Measurements from ENCODE around the gene NUMB.

NUMB gene

DNA sequence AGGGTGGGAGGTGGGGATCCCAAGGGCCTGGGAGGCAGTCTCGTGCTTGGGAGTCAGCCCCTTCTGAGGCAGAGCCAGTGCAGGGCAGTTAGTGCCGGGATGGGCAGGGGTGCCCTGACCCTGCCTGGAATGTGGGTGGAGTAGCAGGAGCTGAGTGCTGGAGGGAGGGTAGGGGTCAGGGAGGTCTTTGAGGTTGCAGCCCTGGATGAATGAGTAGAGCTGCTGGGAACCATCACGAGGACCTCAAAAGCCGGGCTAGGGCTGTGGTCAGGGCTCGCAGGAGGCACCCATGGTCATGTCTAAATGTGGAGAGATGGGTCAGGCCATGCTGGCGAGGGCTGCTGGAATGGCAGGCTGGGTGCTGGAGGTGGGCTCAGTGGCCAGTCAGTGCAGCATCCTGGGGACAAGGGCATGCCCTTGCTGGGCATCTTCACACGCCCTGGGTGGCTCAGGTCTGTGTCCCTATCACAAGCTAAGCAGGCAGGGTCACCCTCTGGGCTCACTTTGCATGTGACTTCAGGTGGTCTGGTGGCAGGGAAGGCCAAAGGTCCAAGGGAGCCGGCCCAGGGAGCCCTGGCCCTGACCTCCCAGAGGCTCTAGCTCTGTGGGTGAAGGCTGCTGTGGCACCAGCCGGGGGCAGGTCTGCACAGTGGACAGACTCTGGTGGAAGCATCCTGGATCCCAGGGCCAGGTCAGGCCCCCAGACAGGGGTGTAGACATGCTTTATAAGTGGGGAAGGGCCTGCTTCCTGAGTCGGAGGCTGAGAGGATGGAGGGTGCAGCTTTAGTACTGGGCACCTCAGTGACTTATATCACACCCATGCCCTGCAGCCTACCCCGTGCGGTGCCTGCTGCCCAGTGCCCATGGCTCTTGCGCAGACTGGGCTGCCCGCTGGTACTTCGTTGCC, 196.6 kb downstream of the NUMB start:
- DNase-seq (ENCODE audit: low read depth, low spot score) = no peak

DNA sequence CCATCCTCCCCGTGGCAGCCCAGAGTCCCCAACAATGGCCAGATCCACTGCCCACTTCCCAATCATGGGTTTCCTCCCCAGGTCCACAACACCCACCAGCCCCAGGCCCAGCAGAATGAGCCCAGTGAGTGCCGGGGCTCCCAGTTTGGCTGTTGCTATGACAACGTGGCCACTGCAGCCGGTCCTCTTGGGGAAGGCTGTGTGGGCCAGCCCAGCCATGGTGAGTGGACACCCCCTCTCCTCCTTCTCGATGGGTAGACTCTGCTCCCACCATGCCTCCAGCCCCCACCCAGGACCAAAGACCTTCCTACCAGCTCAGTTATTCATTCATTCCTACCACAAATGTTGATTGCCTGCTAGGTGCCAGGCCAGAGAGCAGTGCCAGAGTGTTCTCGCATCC, 197.3 kb downstream of the NUMB start:
- DNase-seq (ENCODE audit: low read depth, low spot score) = no peak

DNA sequence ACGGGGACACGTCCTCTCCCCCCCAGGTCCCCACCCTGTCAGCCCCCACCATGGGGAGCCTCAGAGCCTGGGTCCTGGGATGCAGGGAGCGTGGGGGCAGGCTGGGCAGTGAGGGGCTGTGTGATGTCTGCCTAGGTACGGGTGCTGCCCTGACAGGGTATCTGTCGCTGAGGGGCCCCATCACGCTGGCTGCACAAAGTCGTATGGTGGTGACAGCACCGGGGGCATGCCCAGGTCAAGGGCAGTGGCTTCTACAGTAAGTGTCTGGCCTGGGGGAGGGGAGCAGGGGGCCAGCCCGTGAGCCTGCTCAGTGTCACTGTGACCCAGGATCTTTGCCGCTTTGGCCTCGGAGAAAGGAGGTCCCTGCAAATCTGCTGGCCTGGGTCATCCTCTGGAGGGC, 197.8 kb downstream of the NUMB start:
- DNase-seq (ENCODE audit: low read depth, low spot score) = no peak

DNA sequence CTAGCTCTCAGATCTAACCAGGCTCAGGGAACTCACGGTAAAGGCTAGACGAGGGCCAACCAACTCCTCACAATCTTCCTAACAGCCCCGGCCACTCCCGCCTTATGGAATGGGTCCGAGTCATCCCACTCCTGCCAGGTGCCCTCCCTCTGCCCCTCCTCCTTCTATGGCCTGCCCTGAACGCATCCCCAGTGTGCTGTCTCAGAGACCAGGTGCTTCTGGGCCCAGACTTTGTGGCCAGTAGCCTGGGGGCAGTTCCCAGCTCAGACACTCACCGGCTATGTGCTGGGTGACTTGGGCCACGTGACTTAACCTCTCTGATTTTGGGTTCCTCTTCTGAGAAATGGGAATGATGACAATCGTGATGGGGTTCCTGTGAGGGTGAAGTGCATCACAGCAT, 198.5 kb downstream of the NUMB start:
- no peak for DNase-seq (ENCODE audit: low read depth, low spot score)

DNA sequence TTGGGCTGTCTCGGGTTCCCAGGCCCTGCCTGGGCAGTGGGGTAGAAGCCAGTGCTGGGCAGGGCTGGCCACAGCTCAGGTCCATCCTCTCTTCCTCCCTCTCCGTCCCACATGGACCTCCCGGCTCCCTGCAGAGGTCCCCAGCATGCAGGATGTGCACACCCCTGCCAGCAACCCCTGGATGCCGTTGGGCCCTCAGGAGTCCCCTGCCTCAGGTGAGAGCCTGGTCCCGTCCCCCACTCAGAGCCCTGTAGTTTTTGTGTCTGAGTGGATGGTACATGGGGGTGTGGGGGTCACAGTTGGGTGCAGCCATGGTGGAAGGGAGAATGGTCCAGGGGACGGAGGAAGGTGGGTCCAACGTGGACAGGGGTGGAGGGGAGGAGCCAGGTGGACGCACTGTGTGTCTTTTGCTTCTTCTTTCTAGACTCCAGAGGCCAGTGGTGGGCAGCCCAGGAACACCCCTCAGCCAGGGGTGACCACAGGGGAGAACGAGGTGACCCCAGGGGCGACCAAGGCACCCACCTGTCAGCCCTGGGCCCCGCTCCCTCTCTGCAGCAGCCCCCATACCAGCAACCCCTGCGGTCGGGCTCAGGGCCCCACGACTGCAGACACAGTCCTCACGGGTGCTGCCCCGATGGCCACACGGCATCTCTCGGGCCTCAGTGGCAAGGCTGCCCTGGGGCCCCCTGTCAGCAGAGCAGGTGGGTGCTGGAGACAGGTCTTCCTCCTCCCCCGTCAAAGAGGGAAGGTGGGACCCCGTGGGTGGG, 199.3 kb downstream of the NUMB start:
- DNase-seq (ENCODE audit: low read depth, low spot score) = no peak

DNA sequence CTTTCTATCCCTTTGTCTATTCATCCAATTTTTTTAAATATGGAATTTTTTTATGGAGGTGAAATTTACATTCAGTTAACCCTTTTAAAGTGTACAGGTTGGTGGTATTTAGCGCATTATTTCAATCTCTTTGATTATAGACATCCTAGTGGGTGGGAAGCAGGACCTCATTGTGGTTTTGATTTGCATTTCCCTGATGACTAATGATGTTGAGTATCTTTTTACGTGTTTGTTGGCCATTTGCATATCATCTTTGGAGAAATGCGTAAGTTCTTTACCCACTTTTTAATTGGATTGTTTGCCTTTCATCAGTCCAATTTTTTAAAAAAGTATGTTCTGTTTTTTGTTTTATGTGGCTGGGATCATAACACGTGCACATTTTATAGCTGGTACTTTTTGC, 200.3 kb downstream of the NUMB start:
- no peak for DNase-seq (ENCODE audit: low read depth, low spot score)

DNA sequence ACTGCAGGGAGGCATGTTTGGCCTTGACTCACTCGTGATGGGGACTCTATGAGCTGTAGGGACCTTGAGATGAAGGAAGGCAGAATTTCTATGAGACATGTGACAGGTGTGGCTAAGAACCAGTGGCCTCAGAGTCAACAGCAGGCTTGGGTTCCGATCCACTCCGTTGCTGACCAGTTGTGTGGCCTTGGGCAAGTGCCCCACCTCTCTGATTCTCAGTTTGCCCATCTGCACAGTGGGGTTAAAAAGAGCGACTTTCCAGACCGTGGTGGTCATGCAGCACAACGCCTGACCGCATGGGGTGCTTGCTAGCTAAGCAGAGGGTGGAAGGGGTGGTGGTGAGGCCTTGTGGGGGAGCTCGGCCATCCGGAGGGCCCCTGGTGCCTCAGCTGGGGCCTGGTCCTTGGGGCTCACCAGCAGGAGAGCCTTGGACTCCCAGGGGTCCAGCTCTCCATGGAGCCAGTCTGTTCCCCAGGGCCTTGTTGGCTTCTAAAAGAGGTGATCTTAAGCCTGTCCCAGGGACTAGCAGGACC, 202.6 kb downstream of the NUMB start:
- no peak for DNase-seq (ENCODE audit: low read depth, low spot score)

DNA sequence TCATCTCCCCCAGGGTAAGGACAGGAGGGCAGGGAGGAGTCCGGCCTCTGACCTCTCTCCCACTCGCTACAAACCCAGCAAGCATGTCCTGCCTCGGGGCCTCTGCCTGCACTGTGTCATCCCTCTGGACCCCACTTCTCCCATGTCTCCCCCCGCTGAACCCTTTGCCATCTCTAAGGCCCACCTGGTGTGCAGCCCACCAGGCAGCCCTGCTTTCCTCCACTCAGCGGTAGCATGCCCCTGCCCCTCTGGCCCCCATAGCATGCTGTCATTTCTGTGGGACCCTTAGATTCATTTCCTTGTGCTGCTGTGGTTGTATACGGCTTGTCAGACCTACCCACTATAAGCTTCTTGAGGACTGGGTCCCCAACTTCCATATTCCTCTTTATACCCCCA, 203.3 kb downstream of the NUMB start:
- no peak for DNase-seq (ENCODE audit: low read depth, low spot score)

DNA sequence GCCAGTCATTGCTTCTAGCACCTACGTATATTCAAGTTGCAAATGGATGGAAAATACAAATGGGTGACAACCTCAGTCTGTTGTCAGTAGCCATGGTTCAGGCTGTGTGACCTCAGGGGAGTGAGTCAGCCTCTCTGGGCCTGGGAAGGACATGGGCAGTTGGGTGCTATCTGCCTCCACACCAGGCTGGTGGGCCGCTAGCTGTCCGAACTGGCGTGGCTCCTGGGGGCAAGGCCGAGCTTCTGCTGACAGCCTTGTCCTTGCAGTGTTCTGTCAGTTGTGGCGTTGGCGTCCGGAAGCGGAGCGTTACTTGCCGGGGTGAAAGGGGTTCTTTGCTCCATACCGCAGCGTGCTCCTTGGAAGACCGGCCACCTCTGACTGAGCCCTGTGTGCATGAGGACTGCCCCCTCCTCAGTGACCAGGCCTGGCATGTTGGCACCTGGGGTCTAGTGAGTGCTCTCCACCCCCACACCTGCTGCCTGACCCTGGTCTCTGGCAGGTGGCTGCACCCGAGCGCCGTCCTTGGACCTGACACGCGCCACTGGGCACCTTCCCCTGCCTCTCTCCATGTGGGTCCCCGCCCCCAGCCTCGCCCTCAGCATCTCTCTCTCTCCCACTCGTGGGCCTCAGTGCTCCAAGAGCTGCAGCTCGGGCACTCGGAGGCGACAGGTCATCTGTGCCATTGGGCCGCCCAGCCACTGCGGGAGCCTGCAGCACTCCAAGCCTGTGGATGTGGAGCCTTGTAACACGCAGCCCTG, 203.9 kb downstream of the NUMB start:
- DNase-seq (ENCODE audit: low read depth, low spot score) = no peak

DNA sequence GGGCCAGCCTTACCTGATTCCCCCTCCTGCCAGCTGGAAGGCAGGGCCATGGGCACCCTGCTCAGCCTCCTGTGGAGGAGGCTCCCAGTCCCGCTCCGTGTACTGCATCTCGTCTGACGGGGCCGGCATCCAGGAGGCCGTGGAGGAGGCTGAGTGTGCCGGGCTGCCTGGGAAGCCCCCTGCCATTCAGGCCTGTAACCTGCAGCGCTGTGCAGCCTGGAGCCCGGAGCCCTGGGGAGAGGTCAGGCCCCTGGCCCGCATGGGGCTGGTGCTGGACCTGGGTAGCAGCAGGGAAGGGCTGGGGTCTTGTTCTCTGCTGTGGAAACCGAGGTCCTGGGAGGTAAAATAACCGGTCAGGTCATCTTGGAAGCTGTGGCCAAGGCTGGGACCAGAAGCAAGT, 204.6 kb downstream of the NUMB start:
- DNase-seq (ENCODE audit: low read depth, low spot score) = no peak

DNA sequence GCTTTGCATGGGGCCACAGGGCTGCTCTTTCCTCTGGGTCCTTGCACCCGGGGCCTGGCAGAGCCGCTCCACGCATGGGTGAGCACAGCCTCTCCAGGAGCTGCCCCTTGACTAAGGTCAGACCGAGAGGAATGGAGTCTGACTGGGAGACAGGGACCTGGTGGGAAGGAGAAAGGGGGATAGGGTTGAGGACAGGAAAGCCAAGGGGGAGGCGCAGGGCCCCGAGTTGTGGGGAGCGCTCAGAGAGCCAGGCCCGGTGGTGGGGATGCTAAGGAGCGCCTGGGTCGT, 205.1 kb downstream of the NUMB start:
- no peak for DNase-seq (ENCODE audit: low read depth, low spot score)

DNA sequence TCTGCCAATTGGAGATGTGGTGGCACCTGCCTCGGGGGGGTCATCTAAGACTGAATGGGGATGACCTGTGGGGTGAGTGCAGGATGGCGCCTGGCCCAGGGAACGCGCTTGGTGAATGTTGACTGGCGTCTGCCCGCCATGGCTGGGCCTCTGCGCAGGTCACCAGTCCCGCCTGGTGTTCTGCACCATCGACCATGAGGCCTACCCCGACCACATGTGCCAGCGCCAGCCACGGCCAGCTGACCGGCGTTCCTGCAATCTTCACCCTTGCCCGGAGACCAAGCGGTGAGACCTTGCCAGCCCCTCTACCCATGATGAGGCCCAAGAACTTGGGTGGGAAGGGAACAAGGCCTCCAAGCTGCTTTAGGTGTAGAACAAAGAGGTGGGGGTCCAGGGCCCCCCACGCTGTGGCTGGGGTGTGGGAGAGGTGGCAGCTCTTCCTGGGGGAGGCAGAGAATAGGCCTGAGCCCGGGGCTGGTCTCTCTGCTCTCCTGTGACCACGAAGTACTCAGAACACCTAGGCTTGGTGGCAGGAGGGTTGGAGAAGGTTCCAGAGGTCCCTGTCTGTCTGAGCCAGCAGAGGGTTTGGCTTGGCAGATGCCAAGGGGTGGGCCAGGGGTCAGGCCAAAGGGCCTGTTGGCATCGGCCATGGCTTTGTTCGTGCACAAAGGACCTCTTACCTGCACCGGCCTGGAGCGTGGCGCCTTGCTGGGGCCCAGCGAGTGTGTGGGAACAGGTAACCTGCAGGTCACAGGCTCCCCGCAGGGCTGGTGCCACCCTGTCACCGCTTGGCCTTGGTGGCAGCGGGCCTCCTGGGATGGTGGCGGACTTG, 205.6 kb downstream of the NUMB start:
- no peak for DNase-seq (ENCODE audit: low read depth, low spot score)

DNA sequence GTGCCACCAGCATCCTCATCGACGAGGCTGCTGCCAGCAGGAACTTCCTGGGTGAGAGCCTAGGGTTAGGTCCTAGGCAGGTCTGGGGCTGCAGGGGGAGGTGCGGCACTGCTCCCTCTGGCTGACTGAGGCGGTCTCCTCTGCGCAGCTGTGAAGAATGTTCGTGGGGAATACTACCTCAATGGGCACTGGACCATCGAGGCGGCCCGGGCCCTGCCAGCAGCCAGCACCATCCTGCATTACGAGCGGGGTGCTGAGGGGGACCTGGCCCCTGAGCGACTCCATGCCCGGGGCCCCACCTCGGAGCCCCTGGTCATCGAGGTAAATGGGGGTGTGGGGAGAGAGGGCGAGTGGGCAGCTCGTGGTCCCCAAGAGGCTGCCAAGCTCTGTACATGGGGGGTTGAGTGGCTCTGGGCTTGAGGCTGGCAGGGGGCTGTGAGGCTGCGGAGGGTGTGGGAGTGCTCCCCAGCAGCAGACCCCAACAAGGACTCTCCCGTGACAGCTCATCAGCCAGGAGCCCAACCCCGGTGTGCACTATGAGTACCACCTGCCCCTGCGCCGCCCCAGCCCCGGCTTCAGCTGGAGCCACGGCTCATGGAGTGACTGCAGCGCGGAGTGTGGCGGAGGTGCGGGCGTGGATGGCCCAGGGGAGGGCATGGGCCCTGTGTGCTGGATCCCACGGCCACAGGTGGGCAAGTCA, 206.7 kb downstream of the NUMB start:
- no peak for DNase-seq (ENCODE audit: low read depth, low spot score)

DNA sequence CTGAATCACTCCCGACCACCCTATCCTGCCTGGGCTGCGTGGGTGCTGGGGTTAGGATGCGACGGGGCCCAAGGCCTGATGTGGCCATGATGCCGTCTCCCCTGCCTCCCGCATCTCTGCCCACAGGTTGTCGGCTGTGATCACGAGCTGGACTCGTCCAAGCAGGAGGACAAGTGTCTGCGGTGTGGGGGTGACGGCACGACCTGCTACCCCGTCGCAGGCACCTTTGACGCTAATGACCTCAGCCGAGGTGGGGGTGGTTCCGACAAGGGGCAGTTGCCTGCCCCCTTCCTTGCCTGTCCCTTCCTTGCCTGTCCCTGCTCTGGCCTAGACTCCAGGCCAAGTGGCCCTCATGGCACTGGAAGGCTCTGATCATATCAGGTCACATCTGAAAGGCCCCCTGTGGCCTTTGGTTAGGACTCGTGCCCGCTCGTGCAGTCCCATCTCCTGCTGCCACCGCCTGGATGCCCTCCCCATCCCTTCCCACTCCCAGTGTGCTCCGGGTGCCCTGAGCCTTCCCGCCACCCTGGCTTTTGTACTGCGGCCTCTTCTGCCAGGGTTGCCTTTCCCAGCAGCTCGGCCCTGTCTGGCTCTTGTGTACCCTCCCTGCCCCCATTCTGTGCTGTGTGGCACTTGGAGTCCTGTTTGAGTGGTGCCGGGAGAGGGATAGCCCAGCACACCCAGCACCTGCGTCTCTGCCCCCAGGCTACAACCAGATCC, 207.4 kb downstream of the NUMB start:
- no peak for DNase-seq (ENCODE audit: low read depth, low spot score)

DNA sequence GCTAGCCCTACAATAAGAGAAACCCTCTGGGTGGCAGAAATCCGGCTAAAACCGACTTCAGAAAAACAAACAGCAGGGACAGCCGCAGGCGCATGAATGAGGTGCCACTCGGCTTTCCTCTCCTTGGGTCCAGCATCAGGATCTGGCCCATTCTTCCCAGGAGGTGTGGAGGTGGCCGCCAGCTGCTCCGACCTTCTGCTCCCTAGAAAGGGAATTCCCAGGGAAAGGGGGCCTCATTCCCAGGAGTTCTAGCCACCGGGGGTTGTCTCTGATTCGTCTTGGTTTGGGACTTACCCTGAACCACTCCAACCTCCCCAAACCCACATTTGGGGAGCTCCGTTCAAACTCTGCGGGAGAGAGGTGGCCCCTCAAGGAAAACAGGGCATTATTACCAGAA, 208.0 kb downstream of the NUMB start:
- DNase-seq (ENCODE audit: low read depth, low spot score) = no peak

DNA sequence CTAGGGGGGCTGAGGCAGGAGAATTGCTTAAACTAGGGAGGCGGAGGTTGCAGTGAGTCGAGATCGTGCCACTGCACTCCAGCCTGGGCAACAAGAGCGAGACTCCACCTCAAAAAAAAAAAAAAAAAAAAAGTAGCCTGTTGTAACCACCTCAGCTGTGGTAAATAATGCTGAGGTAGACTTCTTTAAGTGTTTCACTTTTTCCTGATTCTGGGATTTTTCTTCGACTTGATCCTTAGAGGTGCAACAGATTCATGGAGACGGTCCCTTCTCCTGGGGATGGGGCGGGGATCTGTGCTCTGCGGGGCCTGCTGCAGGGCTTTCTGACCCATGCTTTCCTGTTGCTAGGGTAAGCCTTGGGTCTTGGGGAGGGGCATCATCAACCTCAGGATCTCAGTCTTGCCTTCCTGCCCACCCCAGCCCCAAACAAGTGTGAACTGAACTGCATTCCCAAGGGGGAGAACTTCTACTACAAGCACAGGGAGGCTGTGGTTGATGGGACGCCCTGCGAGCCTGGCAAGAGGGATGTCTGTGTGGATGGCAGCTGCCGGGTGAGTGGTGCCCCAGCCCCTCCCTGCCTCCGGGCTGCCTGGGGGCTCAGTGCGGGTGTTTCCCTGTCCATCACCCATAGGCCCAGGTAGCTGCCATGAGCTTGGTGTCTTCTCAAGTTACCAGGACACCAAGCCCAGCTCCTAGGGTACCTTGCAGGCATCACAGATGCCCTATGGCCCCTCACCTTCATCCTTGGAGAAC, 208.6 kb downstream of the NUMB start:
- DNase-seq (ENCODE audit: low read depth, low spot score) = no peak

DNA sequence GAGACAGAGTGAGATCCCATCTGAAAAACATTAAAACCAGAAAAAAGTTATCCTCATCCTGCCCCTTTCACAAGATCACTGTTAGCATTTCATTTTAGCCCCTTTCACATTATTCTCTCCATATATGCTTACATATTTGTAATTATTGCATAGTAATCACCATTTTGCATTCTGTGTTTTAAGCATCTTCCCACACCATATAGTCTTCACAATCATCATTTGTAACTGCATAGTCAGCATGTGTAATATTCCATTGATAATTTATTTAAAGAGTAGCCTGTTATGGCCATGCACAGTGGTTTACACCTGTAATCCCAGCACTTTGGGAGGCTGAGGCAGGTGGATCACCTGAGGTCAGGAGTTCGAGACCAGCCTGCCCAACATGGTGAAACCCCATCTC, 209.2 kb downstream of the NUMB start:
- DNase-seq (ENCODE audit: low read depth, low spot score) = no peak

DNA sequence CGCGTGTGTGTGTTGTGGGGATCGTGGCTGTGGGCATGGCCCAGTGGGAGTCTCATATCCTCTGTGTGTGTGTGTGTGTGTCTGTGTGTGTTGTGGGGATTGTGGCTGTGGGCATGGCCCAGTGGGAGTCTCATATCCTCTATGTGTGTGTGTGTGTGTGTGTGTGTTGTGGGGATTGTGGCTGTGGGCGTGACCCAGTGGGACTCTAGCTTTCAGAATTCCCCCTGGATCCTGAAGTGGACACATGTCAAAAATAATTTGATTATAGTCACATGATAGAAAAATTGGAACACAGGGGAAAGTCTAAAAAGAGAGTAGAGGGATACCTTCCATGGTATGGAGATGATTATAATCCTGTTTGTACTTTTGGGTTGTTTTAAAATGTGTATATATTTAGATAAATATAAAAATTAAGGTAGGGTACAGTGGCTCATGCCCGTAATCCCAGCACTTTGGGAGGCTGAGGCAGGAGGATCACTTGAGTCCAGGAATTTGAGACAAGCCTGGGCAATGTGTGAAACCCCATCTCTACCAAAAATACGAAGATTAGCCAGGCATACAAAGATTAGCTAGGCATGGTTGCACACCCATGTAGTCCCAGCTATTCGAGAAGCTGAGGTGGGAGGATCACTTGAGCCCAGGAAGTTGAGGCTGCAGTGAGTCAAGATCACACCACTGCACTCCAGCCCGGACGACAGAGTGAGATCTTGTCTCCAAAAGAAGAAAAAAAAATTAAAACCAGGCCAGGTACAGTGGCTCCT, 210.1 kb downstream of the NUMB start:
- DNase-seq (ENCODE audit: low read depth, low spot score) = no peak

Measured in brain pericyte (primary cell).